HG02973 (cell line): Measurements from ENCODE around the gene CENPC.
"Not testable (repeated sequence)": the region's sequence is repeated elsewhere in the genome, so short reads cannot be mapped to it uniquely, and the experiment has no call there.

ENCODE experiments used
- ATAC-seq: cut with Tn5 transposase; IDR thresholded peaks from one replicate; pipeline ENCODE4 v1.9.1; 2021; ENCODE audit warnings: moderate library complexity; ENCODE audit not compliant: unreplicated experiment

Gene CENPC

GRCh38 chr4:67483868-67484602 lies 61.3 kb downstream of the CENPC start:
- no peak for ATAC-seq

GRCh38 chr4:67480810-67481209 lies 64.5 kb downstream of the CENPC start:
- no peak for ATAC-seq

- no peak for ATAC-seq
These were observed 70.1 kb downstream of the CENPC start for GRCh38 chr4:67475155-67475554.

DNA sequence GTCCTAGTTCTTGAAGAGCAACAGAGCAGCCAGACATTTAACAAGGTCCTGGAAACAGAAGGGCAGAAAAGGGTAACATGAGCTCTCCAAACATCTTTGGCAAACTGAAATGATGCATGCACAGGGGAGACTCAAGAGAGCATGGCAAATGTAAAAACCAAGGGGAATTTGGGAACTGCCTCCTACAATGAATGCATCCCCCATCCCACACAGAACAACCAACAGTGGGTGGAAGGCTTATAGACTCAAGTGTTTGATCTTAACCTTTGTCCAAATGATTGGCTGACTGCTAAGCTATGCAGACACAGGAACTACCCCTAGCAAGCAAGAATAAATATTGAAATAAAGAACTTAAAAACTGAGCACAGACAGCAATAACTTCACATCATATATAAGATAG lies 74.4 kb downstream of the CENPC start:
- no peak for ATAC-seq

DNA sequence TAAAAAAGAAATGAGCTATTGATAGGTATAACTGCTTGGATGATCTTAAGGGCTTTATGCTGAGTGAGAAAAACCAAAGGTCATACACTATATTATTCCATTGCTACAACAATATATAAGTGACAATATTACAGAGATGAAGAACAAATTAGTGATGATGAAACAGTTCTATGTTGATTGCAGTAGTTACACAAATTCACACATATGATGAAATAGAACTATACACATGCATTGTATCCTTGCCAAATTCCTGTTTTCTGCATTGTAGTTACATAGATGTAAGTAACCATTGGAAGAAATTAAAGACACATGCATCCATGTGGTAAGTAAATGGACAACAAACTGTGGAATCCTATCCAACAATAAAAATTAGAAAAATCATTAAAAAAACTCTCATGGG lies 76.5 kb downstream of the CENPC start:
- ATAC-seq, result no peak

DNA sequence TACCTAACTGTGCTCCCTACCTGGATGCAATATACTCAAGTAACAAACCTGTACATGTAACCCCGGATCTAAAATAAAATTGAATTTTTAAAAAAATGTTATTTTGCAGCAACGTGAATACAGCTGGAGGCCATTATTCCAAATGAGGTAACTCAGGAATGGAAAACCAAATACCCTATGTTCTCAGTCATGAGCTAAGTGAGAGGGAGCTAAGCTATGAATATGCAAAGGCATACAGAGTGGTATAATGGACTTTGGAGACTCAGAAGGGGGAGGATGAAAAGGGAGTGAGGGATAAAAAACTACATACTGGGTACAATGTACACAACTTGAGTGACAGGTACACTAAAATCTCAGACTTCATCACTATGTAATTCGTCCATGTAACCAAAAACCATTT lies 78.6 kb downstream of the CENPC start:
- no peak for ATAC-seq

DNA sequence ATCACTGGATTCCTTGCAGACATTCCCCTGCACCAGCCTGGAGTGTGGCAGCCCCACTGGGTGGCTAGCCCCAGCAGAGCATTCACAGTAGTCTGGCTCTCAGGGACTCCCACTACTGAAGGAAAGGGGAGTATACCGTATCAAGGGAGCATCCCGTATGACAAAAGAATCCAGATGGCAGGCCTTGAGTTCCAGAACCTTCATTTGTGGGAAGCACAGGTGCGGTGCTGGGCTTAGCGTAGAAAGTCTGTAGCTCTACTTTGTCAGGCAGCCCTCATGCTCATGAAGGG lies 79.6 kb downstream of the CENPC start:
- ATAC-seq, result no peak

GRCh38 chr4:67465032-67465762 lies 80.1 kb downstream of the CENPC start:
- ATAC-seq, result no peak

DNA sequence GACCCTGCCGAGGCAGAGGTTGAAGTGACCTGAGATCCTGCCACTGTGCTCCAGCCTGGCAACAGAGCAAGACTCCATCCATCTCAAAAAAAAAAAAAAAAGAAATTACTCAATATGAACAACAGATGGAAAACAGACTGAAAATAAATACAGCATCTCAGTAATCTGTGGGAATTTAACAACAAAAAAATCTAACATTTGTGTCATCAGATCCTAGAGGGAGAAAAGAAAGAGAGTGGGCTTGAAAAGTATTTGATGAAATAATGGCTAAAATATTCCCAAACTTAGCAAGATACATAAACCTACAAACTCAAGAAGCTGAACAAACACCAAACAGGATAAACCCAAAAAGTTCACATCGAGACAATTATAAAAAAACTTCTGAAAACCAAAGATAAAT lies 84.7 kb downstream of the CENPC start:
- no peak for ATAC-seq

GRCh38 chr4:67459164-67459563 lies 86.1 kb downstream of the CENPC start:
- no peak for ATAC-seq

DNA sequence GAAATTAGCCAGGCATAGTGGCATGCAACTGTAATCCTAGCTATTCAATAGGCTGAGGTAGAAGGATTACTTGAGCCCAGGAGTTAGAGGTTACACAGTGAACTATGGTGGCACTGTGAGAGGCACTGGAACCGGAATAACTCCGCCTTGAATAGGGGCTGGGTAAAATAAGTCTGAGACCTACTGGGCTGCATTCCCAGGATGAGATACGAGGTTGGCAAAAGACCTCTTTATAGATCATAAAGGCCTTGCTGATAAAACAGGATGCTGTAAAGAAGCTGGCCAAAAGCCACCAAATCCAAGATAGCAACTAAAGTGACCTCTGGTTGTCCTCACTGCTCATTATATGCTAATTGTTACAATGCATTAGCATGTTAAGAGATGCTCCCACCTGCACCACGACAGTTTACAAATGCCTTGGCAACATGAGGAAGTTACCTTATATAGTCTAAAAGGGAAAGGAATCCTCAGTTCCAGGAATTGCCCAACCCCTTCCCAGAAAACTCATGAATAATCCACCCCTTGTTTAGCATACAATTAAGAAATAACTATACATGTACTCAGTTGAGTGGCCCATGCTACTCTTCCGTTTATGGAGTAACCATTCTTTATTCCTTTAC lies 88.6 kb downstream of the CENPC start:
- ATAC-seq, result no peak

- ATAC-seq, result not testable (repeated sequence)
These were observed 92.5 kb downstream of the CENPC start for GRCh38 chr4:67452846-67453205.

GRCh38 chr4:67452100-67452845 lies 93.0 kb downstream of the CENPC start:
- ATAC-seq, result no peak

DNA sequence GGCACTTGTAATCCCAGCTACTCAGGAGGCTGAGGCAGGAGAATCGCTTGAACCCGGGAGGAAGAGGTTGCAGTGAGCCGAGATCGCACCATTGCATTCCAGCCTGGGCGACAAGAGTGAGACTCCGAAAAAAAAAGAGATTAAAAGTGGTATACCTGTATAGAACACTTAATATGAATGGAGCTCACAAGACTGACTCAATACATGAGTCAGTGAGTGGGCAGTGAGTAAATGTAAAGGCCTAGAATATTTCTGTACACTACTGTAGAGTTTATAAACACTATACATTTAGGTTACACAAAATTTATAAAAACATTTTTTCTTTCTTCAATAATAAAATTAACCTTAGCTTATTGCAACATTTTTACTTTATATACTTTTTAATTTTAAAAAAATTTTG lies 93.8 kb downstream of the CENPC start:
- no peak for ATAC-seq

DNA sequence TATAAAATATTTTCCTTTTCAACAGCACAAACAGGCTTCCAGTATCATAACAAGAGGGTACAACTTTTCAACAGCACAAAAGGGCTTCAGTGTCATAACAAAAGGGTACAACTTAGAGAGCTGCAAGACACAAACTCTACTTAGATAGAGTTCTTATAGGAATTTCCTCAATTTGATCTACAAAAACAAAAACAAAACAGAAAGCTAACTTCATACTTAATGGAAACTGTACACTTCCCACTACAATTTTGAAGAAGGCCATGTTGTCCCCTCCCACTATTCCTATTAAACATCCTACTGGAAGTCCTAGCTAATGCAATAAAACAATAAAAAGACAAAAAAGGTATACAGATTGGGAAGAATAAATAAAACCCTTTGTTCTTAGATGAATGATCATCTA lies 96.7 kb downstream of the CENPC start:
- no peak for ATAC-seq

DNA sequence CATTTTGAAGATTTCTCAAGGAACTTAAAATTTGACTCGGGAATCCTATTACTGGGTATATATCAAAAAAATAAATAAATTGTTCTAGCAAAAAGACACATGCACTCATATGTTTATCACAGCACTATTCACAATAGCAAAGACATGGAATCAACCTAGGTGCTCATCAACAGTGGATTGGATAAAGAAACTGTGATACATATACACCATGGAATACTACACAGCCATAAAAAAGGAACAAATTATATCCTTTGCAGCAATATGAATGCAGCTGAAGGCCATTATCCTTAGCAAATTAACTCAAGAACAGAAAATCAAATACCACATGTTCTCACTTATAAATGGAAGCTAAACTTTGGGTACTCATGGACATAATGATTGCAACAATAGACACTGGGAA lies 97.4 kb downstream of the CENPC start:
- no peak for ATAC-seq

GRCh38 chr4:67446811-67447210 lies 98.5 kb downstream of the CENPC start:
- no peak for ATAC-seq

DNA sequence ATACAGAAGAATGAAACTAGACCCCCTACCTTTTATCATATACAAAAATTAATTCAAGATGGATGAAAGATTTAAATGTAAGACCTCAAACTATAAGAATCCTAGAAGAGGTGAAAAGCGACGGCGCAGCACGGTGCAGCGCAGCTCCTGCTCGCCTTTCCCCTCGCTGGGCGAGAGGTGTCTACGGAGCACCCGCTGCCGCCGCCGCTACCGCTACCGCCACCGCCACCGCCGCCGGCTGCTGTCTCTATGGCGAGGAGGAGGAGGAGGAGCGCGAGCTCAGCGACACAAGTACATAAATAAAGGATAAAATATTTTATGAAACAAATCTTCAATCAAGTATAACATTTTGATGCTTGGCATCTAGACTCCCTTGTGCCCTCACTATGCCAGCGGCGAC lies 99.4 kb downstream of the CENPC start:
- ATAC-seq, result not testable (repeated sequence)

- ATAC-seq, result no peak
These were observed 106.3 kb downstream of the CENPC start for GRCh38 chr4:67438975-67439374.

DNA sequence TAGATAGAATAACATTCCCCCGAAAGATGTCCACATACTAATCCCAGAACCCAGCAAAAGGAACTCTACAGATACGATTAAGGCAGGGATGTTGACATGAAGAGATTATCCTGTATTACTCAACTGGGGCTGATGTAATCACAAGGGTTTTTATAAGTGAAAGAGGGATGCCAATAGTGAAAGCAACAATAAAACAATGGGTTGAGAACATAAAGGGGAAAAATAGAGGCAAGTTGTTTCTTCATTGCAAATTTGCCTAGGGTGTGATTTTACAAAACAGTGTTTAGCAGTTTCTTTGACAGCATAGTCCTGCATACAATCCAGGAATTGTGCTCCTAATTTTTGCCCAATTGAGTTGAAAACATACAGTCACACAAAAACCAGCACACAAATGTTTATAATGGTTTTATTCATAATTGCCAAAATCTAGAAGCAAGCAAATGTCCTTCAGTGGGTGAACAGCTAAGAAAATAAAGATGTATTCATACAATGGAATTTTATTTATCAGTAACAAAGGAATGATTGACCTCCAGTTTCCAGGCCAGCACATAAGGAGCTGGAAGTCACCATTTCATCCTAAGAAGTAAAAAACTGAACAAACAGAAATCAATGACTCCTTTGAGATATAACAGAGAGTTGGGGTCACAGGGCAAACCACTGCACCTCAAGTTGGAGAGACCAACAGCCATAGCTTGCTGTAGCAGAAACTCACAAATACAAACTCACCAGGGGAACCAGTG lies 107.2 kb downstream of the CENPC start:
- ATAC-seq, result no peak

- ATAC-seq, result peak; percentile 94
These were observed 108.6 kb downstream of the CENPC start for GRCh38 chr4:67436742-67437141.
